Stimulated activated CD8-positive, alpha-beta memory T cell treated with anti-CD3 and anti-CD28 coated beads, Interleukin-2, amount 100 ng/mL, for 1 hour (primary cell): ENCODE data around the gene INTS14.
"Not testable (repeated sequence)": the region's sequence is repeated elsewhere in the genome, so short reads cannot be mapped to it uniquely, and the experiment has no call there.

Experiments
- DNase-seq, 2 donors: peaks; one replicate each; pipeline ENCODE4 v3.0.0-alpha.2; 2020; ENCODE audit warnings: low read depth in 2 of 2

The INTS14 gene

GRCh38 chr15:65578904-65579728, 31.8 kb downstream of the INTS14 start:
- DNase-seq = no peak

- no peak for DNase-seq
Measured at GRCh38 chr15:65577129-65577996, 33.6 kb downstream of the INTS14 start.

GRCh38 chr15:65576664-65577063, 34.3 kb downstream of the INTS14 start:
- DNase-seq = no peak

- DNase-seq = no peak
Measured at GRCh38 chr15:65571971-65572370, 39.0 kb downstream of the INTS14 start.

- no peak for DNase-seq
Measured at GRCh38 chr15:65569728-65570127, 41.2 kb downstream of the INTS14 start.

GRCh38 chr15:65561934-65562333, 49.0 kb downstream of the INTS14 start:
- no peak for DNase-seq

GRCh38 chr15:65559941-65560340, 51.0 kb downstream of the INTS14 start:
- no peak for DNase-seq

GRCh38 chr15:65558997-65559760, 51.8 kb downstream of the INTS14 start:
- DNase-seq = no peak

GRCh38 chr15:65558336-65558735, 52.6 kb downstream of the INTS14 start:
- no peak for DNase-seq

- no peak for DNase-seq
Measured at GRCh38 chr15:65556622-65557021, 54.3 kb downstream of the INTS14 start.

GRCh38 chr15:65553691-65554090, 57.2 kb downstream of the INTS14 start:
- no peak for DNase-seq

- DNase-seq = not testable (repeated sequence)
Measured at GRCh38 chr15:65552851-65553250, 58.1 kb downstream of the INTS14 start.

- no peak for DNase-seq
Measured at GRCh38 chr15:65551183-65551582, 59.7 kb downstream of the INTS14 start.

GRCh38 chr15:65550681-65551098, 60.2 kb downstream of the INTS14 start:
- DNase-seq = no peak

- DNase-seq = not testable (repeated sequence)
Measured at GRCh38 chr15:65549288-65549687, 61.6 kb downstream of the INTS14 start.

- DNase-seq = no peak
Measured at GRCh38 chr15:65547841-65548240, 63.1 kb downstream of the INTS14 start.

- no peak for DNase-seq
Measured at GRCh38 chr15:65541231-65541820, 69.6 kb downstream of the INTS14 start.

- DNase-seq = no peak
Measured at GRCh38 chr15:65540314-65540713, 70.6 kb downstream of the INTS14 start.

GRCh38 chr15:65535192-65535591, 75.7 kb downstream of the INTS14 start:
- no peak for DNase-seq

GRCh38 chr15:65533057-65533756, 77.7 kb downstream of the INTS14 start:
- no peak for DNase-seq

GRCh38 chr15:65532738-65533051, 78.2 kb downstream of the INTS14 start:
- DNase-seq = no peak
